NB4 (cell line): ENCODE results near the gene FEM1B.

Source experiments
- CTCF ChIP-seq: IDR thresholded peaks from one replicate; pipeline ENCODE4 v1.5.1; 2012; ENCODE audit warnings: low read depth, low read length
- MAX ChIP-seq: IDR thresholded peaks from 2 replicates; pipeline ENCODE4 v1.6.1; 2011; ENCODE audit warnings: low read depth, low read length
- POLR2A ChIP-seq: IDR thresholded peaks from 2 replicates; pipeline ENCODE4 v1.6.1; 2011; ENCODE audit warnings: mild to moderate bottlenecking; ENCODE audit not compliant: insufficient read length; ENCODE audit errors: extremely low read depth

- TF ChIP-seq CTCF (no peak), POLR2A (no peak), MAX (no peak)
These were observed 63.5 kb downstream of the FEM1B start for GRCh38 chr15:68340726-68341671.
